BJ (cell line): Measurements from ENCODE around the gene TMEM217. TPM values are rescaled to one million over a fixed set of nuclear protein-coding genes. Genes with fewer than 3 reads are reported as not detected.

Experiments
- CTCF ChIA-PET: fragments of 350-600 bp; formaldehyde crosslinking; extraction: SDS; loops from one replicate; lab custom pipeline; 2021; ENCODE audit warnings: antibody characterized with exemption, inconsistent platforms; lab: Yijun Ruan, JAX
- POLR2A ChIA-PET: fragments of 300-600 bp; sonication (Branson Sonifier 250); formaldehyde crosslinking; extraction: SDS; loops from one replicate; lab custom pipeline; 2021; ENCODE audit warnings: antibody characterized with exemption; lab: Charles Lee
- DNase-seq: peaks from one replicate; pipeline ENCODE4 v3.0.0-alpha.2; 2011; ENCODE audit warnings: low read depth
- H3K27me3 ChIP-seq: 2 replicates; pipeline ENCODE4 v1.6.0; 2011; ENCODE audit warnings: low read length; ENCODE audit not compliant: control insufficient read depth, insufficient read depth
- H3K36me3 ChIP-seq: 2 replicates; pipeline ENCODE4 v1.5.1; 2011; ENCODE audit warnings: low read length; ENCODE audit not compliant: control insufficient read depth, insufficient read depth
- H3K4me3 ChIP-seq: 2 replicates; pipeline ENCODE4 v1.5.1; 2011; ENCODE audit warnings: low read depth, mild to moderate bottlenecking, control low read depth, low read length
- polyA plus RNA-seq: library from polyadenylated mRNA; depleted of rRNA; stranded (reverse); fragments of >200 nt; gene quantifications from 2 replicates; pipeline ENCODE4 v1.2.3, GENCODE V29; 2011
- TF ChIP-seq, protein P1 (sequence below): IDR thresholded peaks from 2 replicates; pipeline ENCODE4 v1.5.1; 2011; ENCODE audit warnings: low read depth, mild to moderate bottlenecking, control low read depth, inconsistent platforms, low read length, moderate library complexity; ENCODE audit not compliant: insufficient read depth

Gene TMEM217
- polyA plus RNA-seq, 1 experiment: 2.3 TPM

- POLR2A ChIA-PET: interaction anchor here (0.6 kb wide), 1 partner anchor 64 kb away, joined by 4 read pairs; no protein-coding TSS in a partner anchor
- CTCF ChIA-PET: interaction anchor here (0.8 kb wide), 1 partner anchor 11 kb away, joined by 4 read pairs; no protein-coding TSS in a partner anchor
- no peaks in the 10 kb centered on the region for H3K36me3 ChIP-seq
- TF ChIP-seq, protein P1, sequence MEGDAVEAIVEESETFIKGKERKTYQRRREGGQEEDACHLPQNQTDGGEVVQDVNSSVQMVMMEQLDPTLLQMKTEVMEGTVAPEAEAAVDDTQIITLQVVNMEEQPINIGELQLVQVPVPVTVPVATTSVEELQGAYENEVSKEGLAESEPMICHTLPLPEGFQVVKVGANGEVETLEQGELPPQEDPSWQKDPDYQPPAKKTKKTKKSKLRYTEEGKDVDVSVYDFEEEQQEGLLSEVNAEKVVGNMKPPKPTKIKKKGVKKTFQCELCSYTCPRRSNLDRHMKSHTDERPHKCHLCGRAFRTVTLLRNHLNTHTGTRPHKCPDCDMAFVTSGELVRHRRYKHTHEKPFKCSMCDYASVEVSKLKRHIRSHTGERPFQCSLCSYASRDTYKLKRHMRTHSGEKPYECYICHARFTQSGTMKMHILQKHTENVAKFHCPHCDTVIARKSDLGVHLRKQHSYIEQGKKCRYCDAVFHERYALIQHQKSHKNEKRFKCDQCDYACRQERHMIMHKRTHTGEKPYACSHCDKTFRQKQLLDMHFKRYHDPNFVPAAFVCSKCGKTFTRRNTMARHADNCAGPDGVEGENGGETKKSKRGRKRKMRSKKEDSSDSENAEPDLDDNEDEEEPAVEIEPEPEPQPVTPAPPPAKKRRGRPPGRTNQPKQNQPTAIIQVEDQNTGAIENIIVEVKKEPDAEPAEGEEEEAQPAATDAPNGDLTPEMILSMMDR: no peak
- H3K27me3 ChIP-seq: no peaks in the 10 kb centered on the region
- no peak for DNase-seq
- H3K4me3 ChIP-seq: peak overlapping the region; percentile 82; the same call in 1 of the 2 replicates
Observed at GRCh38 chr6:37256692-37257319, 1.1 kb downstream of the TMEM217 start.

DNA sequence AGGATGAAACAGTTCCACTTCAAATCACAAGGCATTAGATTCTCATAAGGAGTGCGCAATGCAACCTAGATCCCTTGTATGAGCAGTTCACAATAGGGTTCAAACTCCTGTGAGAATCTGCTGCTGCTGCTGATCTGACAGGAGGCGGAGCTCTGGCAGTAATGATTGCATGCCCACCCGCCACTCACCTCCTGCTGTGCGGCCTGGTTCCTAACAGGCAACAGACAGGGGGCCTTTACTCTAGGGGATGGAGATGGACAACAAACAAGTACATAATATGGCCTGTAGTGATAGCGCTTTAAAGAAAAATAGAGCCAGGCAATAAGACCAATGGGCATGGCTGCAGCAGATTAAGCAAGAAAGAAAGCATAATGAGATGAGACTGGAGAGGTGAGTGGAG is 3.1 kb downstream of the TMEM217 start:
- H3K27me3 ChIP-seq: no peaks in the 10 kb centered on the region
- H3K4me3 ChIP-seq: no peak overlapping the region
- ChIA-PET POLR2A (no interaction called here), CTCF (interaction anchor here (0.7 kb wide), 1 partner anchor 10 kb away, joined by 4 read pairs; no protein-coding TSS in a partner anchor)
- TF ChIP-seq, protein P1: no peak
- DNase-seq: no peak
- no peaks in the 10 kb centered on the region for H3K36me3 ChIP-seq

- Histone ChIP-seq H3K4me3 (no peak overlapping the region), H3K36me3 (no peaks in the 10 kb centered on the region), H3K27me3 (no peaks in the 10 kb centered on the region)
- TF ChIP-seq, protein P1: no peak
- ChIA-PET POLR2A (no interaction called here), CTCF (no interaction called here)
- DNase-seq: no peak
Observed at GRCh38 chr6:37253486-37254007, 4.4 kb downstream of the TMEM217 start.

DNA sequence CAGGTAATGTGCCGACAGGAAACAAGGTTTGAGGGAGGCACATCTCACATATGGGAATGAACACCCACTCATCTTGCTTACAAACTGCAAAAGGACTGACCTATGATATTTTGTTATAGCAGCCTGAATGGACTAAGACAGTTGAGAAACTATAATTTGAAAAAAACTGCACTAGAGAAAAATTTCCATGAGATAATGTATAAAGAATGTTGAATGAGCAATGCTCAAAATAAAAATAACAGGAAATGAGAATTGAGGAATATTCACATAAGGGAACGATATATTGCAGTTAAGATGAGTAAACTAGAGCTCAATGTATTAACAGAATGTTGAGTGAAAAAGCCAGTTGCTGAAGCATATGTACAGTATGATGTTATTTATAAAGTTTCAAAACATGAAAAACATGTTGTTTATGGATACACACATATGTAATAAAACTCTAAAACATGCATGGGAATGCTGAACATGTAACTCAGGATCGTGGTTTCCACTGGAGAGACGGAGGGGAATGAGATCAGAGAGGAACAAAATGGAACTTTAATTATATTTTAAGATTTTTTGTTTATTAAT is 6.6 kb downstream of the TMEM217 start:
- no peaks in the 10 kb centered on the region for H3K36me3 ChIP-seq
- ChIA-PET POLR2A (no interaction called here), CTCF (no interaction called here)
- TF ChIP-seq, protein P1: no peak
- H3K27me3 ChIP-seq: no peaks in the 10 kb centered on the region
- no peak overlapping the region for H3K4me3 ChIP-seq
- no peak for DNase-seq

GRCh38 chr6:37244430-37245310 is 13.3 kb downstream of the TMEM217 start:
- POLR2A ChIA-PET: no interaction called here

More at GRCh38 chr6:37244430-37245310, 13.3 kb downstream of the TMEM217 start:
- Histone ChIP-seq H3K36me3 (no peaks in the 10 kb centered on the region), H3K4me3 (no peak overlapping the region), H3K27me3 (no peaks in the 10 kb centered on the region)
- CTCF ChIA-PET: interaction anchor here (0.6 to 1.3 kb wide), 4 partner anchors 11 to 227 kb away, joined by 4 to 6 read pairs (median 4); partner anchors contain the start of genes TBC1D22B and TMEM217
- TF ChIP-seq, protein P1: no peak
- peak; percentile 100 for DNase-seq
